HG02938 (cell line): Measurements from ENCODE around the gene FGF9.

Experiments used
- ATAC-seq: cut with Tn5 transposase; IDR thresholded peaks from one replicate; pipeline ENCODE4 v1.9.1; 2021; ENCODE audit warnings: mild to moderate bottlenecking, moderate library complexity; ENCODE audit not compliant: unreplicated experiment

Gene FGF9

DNA sequence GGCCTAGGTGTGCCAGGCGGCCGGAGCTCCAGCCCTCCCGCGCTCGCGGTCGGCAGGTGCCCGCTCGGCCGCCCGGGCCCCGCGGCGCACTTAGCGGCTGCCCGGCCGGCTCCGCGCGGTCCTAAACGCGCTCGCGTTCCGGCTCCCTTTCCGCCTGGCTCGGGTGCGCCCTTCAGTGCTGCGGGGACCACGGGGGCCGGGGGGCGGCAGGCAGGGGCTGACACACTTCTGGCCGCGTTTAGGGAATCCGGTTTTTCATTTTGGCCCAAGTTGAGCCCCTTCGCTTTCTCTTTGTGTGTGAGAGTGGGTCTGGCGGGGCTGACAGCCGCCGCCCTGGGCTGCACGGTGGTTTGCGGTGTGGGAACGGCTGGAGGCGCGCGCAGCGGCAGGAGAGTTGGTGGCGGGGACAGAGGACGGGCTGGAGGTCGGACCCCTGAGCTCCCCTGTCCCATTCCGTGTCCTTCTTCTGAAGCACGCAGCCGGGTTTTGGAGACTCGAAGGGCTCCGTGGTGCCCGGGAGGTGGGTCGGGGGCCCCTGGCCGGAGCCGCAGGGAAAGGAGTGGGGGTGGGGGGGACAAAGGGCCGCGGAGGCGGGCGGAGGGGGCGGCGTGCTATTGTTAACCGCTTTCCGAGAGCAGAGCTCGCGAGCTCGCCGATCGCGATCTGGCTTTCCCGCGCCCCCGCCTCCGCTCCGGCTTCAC is 3.1 kb downstream of the FGF9 start:
- ATAC-seq, result no peak

DNA sequence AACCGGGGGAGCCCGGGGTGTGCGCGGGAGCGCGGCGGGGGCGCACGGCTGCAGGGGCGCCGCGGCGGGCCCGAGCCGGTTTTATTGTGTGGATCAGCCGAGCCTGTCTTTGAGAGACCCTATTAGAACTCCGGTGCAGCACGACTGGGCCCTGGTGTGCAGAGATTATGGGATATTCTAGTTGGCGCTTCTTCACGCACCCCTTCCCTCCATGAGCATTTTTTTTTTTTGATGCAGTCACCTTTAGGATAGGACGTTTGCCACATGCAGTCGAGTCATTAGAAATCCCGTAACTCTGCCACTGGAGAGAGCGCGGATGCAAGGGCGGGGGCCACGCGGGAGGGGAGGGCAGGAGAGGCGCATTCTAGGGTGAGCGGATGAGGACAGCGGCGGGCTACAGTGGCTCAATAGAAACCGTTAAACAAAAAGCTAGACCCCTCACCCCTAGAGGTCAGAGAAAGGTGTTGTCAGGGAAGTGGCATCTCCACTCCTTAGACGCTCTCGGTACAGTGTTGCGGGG is 3.7 kb downstream of the FGF9 start:
- ATAC-seq, result no peak

DNA sequence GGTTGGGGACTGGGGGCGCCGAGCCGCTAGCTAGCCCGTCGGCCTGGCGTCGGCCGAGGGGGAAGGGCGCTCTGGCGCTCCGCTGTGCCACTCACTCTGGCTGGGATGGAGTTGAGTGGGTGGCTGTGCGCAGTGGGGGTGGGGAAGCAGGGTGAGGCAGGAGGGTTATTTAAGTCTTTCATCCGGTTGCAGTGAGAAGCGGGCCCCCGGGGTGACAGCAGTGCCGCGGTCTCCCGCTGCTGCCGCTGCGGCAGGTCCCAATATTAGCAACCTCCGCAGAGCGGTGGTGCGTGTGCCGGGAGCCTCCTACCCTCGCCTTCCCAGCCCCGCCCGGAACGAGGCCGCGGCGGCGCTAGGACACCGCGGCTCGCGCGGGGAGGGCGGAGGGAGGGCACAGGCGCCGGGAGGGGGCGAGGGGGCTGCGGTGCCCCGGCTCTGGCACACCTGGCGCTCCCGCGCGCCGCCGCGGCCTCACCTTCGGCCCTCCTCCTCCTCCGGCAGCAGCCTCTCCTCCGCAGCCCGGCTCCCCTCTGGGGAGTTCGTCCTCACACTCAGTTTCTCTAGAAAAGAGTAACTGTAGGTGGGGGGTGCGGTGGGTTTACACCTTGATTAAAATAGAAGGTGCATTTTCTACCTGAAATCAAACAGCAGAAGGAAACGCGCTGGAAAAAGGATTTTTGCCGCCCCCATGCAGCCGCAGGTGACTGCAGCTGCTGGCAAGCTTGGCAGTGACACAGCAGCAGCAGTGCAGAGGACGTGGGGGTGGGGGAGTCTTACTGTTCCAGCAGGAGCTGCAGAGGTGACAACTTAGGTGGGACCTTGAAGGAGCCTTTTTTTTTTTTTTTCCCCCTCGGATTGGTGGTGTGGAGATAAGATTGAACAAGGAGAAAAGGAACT is 4.5 kb downstream of the FGF9 start:
- no peak for ATAC-seq

DNA sequence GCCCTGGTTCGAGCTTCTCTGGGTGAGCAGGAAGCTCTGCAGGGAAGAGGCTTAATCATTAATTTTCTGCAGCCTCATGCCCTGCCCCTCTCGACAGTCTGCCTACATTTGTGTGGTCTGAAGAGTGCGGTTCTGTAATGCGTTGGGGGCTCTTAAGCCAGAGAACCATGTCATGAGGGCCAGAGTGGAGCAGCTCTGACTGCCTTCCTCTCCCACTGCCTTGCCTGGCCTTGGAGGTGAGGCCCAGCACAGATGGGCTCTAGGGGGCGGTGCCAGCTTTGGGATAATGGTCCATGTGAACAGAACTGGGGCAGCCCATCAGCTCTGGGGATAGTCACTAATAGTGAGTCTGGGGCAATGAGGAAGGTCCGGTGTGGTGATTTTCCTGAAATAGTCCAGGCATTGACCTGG is 5.7 kb downstream of the FGF9 start:
- ATAC-seq, result no peak

DNA sequence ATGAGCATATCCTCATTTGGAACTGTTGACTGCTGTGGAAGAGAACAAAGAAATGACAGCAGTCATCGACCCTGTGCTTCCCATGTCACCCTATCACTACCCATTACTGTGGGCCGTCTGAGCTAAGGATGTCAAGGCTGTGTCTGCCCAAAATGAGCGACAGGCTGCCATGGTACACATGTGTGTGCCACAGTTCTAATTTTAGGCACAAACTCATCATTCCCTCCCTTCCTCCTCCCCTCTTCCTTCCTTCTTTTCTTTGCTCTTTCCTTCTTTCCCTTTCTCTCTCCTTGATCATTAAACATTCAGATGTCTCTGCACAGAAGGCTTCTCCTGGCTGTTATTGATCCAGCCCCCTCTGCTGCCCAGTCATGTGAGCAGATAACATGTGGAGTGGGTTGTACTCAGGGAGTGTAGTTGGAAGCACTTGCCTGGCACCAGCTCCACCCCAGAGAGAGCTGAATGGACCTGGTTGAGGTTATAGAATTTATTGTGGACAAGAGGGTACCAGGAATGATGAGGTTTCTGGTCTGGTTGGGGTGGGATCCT is 6.3 kb downstream of the FGF9 start:
- no peak for ATAC-seq

DNA sequence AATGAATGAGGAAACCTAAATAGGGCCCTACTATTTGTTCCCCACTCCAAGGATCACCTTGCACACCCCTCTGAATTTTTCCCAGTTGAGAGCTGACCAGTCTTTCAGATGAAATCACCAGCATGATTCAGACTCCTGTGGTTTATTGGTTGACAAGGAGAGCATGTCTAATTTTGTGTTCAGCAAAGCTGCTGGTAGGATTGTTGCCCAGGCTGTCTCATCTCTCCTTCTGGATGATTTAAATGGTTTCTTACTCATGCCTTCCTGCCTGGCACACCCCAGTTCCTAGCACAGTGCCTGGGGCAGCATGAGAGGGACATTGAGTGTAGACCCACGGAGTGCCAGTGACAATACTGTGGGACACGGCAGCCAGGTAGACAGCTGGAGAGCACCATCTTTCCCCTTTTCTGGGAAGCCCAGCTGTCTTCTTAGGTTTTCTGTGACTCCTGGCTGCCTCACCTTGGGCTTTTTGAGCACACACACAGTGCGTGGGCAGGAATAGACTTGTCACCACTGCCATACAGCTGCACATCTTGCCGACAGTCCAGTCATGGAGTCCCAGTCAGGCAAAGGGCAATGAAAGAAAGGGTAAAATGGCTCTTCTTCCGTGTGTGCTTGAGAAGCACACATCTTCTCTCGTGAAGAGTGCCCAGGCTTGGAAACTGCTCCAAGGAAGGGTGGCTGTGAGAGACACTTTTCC is 12.3 kb downstream of the FGF9 start:
- no peak for ATAC-seq

DNA sequence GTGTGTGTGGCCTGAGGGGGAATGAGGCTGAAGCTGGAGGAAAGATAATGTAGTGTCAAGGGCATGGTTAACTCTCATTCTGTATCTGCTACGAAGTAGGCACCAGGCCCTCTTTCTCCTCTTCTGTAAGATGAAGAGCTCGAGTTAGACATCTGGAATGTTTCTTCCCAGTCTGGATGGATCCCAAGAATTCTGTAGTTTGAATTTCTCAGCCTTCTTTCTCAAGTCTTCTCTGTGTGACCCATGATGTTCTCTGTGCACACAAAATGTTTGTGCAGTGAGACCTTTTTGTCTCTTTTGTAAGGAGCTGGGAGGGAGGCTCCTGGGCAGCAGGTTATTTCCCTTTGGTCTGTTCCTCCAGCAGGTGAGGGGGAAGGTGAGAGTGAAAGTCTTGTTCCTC is 13.7 kb downstream of the FGF9 start:
- no peak for ATAC-seq

DNA sequence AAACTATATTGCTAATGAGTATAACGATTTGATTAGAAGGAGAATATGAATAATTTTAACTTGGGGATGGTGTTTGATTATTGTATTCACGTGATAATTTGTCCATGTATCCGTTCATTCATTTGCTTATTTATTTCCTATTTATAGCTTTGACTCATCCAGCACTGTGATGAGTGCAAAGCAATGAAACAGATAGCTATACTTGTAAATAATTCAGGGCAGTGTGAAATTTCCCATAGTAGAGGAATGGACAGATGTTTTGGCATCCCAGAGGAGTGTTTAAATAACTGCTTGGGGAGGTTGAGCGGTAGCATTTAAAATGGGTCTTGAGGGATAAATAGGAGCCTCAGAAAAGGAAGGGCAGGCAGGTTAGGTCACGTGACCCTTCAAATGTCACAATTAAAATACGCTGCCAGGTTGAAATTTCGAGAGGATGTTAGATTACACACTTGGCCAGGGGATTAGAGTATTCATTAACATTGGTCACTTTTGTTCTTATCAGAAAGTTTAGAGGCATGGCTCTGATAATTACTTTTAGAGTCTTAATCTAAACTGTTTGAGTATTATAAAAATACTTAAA is 14.7 kb downstream of the FGF9 start:
- ATAC-seq, result no peak

DNA sequence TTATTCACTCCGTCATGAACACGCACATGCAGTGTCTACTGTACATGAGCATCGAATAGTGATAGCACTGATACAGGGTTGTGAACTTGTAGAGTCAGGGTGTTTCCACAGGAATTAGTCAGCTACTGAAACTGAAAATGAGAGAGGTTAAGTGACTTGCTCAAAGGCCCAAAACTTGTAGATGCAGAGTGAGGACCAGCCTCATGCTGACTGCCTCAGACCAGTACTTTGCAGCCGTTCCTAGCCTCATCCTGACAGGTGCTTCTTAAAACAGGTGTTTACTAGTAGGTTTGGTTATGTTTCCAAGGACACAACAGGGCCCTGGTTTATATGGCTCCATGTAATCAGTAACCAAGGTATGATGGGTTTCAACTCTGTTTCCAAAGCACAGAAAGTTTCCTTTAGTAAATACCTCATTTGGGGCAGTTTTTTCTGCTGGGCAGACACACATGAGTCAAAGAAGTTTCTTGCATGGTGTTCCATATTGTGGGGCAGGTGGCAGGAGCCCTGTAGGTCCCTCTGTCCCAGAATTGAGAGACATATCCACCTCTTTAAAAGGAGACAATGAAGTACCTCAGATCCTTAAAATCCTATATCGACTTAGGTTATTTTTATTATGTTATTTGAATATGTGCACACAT is 16.0 kb downstream of the FGF9 start:
- ATAC-seq, result peak; percentile 96

DNA sequence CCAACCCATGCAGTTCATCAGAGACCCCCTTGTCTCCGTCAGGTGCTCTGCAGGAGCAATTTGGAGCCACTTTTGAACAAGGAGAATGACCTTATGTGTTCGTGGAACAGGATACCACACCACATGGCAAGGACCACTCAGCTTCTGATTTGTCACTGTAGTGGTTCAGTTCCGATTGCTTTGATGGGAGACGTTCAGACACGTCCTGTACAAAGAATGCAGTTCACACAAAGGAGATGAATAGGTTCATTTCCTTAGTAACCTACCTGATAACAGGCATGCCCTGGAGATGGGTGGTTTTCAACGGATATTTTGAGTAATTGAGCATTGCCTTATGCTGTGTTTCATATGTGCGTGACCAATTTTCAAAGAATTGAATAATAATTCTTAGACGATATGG is 17.2 kb downstream of the FGF9 start:
- no peak for ATAC-seq

DNA sequence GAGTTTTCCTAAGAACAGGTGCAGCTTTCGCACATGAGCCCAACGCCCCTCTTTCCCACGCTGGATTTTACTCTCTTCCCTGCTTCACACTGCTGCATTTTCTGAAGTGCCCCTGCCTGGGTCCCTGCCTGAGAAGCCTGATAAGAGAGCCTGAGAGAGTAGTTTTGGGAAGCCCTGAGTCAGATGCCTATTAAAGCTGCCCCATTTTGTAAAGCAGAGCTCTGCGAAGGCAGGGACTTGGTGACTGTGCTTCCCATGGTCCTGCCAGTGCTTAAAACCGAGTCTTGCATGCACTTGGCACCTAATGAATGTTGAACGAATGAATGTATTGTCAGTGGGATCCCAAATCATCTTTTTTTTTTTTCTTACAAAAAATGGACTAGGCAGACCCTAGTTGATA is 18.2 kb downstream of the FGF9 start:
- ATAC-seq, result no peak

DNA sequence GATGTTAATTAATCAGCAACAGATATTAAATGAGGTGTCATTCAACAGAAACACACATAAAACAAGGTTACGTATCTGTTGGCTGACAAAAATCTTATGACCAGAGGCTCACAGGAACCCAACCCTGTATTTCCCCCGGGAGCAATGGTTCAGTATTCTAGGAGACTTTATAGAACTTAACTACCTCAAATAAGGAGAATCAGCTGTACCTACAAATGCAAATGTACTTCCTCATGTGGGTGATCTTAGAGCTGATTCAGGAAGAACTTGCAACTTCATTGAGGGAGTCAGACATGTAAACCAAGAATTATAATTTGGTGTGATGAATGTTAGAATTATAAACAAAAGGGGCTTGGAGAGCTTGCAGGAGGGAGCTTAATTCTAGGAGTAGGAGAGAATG is 20.1 kb downstream of the FGF9 start:
- no peak for ATAC-seq

DNA sequence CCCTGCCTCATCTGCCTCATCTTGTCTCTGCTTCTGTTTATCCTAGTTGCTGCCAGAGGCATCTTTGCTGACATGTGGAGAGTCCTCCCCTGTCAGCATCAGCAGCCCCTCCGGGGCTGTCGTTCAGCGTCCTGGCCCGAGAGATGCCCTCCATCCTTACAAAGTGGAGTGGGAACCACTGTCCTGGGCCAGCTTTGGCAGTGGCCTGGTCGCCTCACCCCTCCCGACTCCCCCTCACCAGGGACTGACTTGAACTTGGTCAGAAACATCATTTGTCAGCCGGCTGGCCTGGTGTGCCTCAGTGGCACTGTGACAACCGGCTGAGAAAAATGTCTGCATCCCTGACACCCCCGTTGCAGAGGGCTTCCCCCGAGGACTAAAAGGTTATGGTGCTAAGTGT is 20.6 kb downstream of the FGF9 start:
- no peak for ATAC-seq

DNA sequence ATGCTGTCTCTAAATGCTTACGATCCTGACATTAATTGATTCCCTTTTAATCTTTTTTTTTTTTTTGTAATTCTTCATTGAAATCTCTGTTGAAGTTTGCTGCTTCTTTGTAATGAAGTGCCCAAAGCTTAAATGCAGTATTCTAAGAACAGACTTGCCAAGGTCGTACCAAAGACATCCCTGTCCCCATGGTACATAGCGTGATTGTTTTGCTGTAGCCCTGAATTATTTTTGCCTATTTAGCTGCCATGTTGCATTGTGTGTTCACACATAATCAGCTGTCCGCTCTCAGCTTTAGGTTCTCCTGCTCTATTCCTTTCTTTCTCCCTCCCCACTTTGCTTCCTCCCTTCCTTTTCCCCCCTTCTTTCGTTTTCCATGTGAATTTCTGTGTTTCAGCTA is 21.1 kb downstream of the FGF9 start:
- no peak for ATAC-seq

DNA sequence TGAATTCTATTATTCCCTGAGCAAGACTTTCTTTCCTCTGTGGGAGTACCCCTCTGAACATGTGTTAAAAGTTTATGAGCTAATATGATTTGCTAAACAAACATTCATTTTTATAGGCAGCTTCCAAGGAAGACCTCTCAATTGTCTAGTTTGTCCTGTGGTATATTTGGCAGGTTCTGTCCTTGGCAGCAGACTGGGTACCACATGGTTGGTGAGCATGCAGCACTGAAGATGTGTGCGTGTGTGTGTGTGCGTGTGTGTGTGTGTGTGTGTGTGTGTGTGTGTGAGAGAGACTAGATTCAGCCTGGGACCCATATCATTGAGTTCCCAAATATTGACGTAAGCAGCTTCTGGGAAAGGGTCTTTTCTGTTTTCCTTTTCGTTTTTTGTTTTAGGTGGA is 24.0 kb downstream of the FGF9 start:
- no peak for ATAC-seq

DNA sequence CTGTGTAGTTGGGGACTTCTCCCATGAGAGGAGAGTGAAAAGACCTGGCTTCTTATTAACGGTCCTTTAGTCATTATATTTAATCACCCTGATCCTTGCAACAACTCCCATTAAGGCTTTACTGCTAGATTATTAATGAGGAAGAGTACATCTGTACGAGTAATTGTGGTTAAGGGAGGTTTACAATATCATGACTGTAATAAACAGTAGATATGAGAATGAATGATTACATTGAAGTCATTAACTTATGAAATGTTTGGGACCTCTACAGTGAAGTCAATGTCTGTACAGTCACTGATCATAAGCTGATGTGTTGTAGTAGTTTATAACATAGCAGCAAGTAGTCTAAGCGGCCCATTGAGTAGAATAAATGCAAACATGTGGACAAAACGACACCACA is 24.7 kb downstream of the FGF9 start:
- no peak for ATAC-seq

DNA sequence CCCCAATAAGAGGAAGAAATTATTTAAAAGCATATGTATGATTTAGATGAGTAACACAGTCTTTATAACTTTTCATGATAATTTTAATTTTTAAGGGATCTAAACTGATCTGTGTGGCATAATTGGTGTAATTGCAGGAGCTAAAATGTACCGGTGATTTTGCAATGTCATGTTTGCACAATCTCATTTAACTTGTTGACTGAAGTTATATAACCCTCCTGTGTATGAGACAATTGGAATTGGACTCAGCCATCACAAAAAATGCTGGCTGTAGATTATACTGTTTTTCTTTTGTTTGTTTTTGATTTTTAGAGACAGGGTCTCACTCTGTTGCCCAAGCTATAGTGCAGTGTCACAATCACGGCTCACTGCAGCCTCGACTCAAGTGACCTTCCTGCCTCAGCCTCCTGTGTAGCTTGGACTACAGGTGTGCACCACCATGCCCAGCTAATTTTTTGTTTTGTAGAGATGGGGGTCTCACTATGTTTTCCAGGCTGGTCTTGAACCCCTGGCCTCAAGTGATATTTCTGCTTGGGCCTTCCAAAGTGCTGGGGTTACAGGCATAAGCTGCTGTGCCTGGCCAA is 26.1 kb downstream of the FGF9 start:
- ATAC-seq, result no peak

DNA sequence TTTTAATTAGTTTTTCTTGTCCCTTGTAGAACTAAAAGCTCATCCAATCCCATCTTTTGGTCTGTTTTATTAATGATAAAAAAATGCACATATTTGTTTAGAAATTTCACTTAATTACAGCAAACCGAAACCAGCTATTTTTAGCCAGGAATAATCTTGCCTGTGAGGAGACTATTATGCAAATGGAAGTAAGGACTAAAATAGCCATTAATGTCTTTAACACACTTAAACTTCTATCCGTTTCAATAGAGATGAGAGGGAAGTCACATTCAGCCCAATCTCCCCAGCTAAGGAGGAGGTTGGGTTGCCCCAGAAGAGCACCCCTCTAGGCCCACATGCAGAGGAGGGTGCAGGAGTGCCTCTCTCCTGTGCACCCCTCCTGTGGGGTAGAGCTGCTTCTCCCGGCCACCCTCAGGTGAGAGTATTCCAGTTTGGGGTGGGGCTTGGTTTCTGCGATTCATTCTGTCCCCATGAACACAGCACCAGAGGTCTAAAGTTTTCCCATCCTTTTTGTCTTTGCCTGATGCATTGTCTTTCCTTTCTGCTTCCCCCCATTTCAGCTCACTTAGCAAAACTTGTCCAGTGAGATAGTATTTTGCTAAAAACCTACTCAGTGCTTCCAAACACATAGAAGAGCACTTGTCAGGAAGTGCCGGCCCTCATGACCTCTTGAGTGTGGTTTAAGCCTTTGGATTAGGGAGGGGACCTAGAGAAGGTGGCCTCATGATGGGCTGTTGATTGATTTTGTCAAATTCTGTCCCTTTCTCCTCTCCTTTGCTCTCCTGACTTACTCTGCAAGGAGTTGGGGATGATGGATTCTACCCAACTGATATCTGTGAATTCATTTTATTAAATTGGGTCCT is 28.2 kb downstream of the FGF9 start:
- ATAC-seq, result no peak

DNA sequence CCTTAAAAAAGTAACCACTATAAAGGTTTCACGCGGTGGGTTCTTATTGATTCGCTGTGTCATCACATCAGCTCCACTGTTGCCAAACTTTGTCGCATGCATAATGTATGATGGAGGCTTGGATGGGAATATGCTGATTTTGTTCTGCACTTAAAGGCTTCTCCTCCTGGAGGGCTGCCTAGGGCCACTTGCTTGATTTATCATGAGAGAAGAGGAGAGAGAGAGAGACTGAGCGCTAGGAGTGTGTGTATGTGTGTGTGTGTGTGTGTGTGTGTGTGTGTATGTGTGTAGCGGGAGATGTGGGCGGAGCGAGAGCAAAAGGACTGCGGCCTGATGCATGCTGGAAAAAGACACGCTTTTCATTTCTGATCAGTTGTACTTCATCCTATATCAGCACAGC is 30.6 kb downstream of the FGF9 start:
- ATAC-seq, result no peak
